Measurements from ENCODE around the gene BMP7.

DNA sequence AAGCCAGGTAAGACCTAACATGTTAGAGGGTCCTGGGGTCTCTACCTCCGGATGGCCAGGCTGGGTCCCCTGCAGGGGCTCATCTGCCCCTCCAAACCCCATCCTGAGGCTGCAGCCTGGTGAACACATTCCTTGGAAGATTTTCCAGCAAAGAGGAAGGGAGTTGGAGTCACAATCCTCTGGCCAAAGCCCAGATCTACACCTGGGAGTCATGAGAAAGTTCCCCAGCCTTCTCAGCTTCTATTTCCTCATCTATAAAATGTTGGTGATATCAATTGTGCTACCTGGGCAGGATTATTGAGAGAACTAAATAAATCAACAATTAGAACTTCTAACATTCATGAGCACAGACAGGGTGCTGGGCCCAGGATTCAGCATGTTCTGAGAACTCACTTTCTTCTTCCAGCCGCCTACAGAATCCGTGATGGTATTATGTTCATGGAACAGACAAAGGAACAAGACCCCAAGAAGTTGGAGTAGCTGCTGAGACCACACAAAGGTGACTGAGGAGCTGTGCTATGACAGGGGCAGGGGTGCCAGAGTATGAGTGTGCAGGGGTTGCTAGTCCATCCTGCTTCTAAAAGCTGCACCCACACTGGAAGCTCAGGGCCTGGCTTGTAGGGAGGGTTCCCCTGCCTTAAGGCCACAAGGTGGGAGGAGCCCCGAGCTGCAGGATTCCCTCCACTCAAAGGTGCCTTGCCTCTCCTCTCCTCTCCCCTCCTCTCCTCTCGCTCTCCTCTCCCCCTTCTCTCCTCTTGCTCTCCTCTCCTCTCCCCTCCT is 68.9 kb downstream of the BMP7 start:
- TF ChIP-seq, protein P1, sequence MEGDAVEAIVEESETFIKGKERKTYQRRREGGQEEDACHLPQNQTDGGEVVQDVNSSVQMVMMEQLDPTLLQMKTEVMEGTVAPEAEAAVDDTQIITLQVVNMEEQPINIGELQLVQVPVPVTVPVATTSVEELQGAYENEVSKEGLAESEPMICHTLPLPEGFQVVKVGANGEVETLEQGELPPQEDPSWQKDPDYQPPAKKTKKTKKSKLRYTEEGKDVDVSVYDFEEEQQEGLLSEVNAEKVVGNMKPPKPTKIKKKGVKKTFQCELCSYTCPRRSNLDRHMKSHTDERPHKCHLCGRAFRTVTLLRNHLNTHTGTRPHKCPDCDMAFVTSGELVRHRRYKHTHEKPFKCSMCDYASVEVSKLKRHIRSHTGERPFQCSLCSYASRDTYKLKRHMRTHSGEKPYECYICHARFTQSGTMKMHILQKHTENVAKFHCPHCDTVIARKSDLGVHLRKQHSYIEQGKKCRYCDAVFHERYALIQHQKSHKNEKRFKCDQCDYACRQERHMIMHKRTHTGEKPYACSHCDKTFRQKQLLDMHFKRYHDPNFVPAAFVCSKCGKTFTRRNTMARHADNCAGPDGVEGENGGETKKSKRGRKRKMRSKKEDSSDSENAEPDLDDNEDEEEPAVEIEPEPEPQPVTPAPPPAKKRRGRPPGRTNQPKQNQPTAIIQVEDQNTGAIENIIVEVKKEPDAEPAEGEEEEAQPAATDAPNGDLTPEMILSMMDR (IDR thresholded peaks at IDR 0.05), result no peak
- TF ChIP-seq EP300 (IDR thresholded peaks at IDR 0.05), result no peak
